ENCODE results near the gene SNTA1.
"Not testable (repeated sequence)": the region's sequence is repeated elsewhere in the genome, so short reads cannot be mapped to it uniquely, and the experiment has no call there.

The SNTA1 gene

GRCh38 chr20:33437141-33437911 lies 6.2 kb downstream of the SNTA1 start:
- DNase-seq (ENCODE audit: low read depth, low spot score), result no peak
- no peak overlapping the region for H3K4me3 ChIP-seq (ENCODE audit: low read length)

DNA sequence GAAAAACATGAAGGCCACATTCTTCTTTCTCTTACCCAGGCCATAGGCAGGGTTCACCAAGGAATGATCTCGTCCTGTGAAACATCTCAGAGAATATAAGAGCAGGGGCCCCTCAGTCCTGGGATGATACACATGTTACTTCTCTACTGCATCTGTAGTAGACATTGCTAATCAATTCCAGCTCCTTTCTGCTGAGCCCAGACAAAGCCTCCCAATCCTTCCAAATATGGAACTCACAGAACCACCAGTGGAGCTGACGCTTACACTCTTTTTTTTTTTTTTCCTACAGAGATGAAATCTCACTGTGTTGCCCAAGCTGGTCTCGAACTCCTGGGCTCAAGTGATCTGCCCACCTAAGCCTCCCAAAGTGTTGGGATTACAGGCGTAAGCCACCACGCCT lies 9.1 kb downstream of the SNTA1 start:
- no peak for DNase-seq (ENCODE audit: low read depth, low spot score)
- no peak overlapping the region for H3K4me3 ChIP-seq (ENCODE audit: low read length)

DNA sequence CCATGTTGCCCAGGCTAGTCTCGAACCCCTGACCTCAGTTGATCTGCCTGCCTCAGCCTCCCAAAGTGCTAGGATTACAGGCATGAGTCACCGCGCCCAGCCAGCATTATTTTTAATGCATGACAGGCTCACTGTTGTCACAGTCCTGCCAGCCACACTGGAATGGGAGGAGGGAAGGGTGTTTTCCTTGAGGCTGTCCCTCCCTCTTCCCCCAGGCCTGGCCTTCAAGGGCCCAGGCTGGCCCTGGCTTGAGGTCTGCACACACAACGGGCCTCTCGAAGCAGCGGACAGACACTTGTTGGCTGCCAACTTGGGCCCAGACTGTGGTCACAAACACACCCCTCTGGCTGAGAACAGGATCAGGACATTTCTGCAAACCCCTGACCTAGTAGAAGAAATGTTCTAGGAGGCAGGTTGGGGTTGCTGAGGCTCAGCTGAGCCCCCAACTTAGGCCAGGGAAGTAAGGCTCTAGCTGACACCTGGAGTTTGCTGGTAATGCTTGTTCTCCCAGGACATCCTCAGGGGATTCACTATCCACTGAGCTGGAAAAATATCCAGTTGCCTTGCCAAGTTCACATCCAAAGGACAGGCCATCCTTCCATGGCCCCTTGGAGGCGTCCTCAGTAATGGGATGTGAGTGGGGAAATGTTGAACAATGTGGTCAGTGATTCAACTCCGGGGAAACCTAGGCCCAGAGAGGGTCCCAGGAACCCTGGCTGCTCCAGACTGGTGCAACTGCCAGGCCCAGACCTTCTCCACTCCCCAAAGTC lies 9.9 kb downstream of the SNTA1 start:
- H3K4me3 ChIP-seq (ENCODE audit: low read length), result no peak overlapping the region
- no peak for DNase-seq (ENCODE audit: low read depth, low spot score)

DNA sequence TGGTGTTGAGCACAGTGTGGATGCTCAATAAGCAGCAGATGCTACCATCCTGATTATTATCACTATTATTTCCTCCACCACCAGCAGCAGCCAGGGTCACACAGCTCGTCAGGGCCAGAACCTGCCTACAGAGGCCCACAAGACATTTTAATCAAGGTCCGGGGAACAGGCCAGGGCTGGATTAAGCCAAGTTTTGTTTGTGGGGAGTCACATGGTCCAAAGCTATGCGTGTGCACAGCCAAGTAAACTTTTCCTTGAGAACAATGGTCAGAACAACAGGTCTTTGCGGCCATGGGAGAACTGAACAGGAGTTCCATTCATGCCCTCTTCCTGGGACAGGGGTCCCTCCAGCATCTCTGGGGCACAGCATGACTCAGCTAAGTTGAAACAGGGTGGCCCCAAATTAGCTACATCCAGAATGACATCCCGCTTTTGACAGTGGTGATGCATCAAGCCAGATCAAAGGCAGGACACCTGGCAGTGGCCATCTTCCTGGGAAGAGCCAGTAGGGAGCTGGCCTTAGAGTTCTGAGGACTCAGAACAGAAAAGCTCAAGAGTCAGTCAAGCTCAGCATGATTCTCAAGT lies 11.7 kb downstream of the SNTA1 start:
- no peak overlapping the region for H3K4me3 ChIP-seq (ENCODE audit: low read length)
- DNase-seq (ENCODE audit: low read depth, low spot score), result no peak

DNA sequence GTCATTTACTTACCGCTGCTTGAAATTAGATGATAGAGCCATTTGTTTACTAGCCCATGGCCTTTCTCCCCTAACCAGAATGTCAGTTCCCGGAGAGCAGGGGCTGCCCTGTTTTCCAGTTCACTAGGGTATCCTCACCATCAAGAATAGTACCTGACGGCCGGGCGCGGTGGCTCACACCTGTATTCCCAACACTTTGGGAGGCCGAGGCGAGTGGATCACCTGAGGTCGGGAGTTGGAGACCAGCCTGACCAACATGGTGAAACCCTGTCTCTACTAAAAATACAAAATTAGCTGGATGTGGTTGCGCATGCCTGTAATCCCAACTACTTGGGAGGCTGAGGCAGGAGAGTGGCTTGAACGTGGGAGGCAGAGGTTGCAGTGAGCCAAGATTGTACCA lies 19.7 kb downstream of the SNTA1 start:
- not testable (repeated sequence) for H3K4me3 ChIP-seq (ENCODE audit: low read length); DNase-seq (ENCODE audit: low read depth, low spot score)

- DNase-seq (ENCODE audit: low read depth, low spot score), result no peak
- H3K4me3 ChIP-seq (ENCODE audit: low read length), result no peak overlapping the region
These were observed 20.3 kb downstream of the SNTA1 start for GRCh38 chr20:33423141-33423834.

DNA sequence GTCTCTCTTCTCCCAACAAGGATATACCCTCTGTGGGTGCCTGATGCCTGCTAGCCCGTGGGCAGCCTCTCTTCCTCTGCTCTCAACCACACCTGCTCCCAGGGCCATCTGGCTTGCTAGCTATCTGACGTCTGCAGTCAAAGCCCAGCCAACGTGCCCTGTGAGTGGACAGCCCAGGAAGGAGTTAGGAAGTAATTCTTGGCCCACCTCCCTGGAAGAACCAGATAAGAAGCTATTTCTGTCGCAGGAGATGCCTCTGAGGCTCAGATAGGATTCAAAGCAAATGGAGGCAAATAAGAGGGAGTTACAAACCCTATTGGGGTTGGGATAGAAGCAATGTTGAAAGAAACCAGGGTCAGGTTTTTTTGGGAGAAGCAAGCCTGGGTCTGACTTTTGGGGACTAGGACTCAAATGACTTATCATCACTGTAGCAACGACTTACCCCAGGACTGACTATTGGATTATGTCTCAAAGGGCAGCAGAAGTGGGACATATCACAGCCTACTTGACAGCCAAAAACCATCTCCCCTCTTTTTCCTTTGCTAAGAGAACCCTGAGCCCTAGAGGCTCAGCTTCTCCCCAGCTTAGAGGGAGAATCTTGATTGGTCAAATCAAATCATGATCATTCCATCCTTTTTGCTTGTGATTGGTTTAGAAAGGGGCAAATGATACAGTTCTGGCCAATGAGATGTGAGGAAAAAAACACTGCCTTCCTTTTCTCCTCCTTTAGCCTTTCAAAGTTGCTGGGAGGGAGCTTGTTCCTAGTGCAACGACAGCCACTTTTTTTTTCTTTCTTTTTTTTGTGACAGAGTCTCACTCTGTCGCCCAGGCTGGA lies 24.2 kb downstream of the SNTA1 start:
- H3K4me3 ChIP-seq (ENCODE audit: low read length), result no peak overlapping the region
- DNase-seq (ENCODE audit: low read depth, low spot score), result no peak

DNA sequence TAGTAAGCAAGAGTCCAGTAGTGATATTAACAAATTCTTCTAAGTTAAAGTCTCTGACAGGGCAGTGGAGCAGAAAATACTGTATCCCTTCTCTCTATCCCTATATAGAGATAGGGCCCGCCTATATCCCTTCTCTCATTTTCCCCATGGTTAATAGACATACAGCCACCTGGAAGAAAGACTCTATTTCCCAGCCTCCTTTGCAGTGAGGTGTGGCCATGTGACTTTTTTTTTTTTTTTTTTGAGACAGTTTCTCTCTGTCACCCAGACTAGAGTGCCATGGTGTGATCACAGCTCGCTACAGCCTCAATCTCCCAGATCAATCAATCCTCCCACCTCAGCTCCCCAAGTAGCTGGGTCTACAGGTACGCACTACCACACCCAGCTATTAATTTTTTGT lies 25.5 kb downstream of the SNTA1 start:
- no peak for DNase-seq (ENCODE audit: low read depth, low spot score)
- H3K4me3 ChIP-seq (ENCODE audit: low read length), result no peak overlapping the region

DNA sequence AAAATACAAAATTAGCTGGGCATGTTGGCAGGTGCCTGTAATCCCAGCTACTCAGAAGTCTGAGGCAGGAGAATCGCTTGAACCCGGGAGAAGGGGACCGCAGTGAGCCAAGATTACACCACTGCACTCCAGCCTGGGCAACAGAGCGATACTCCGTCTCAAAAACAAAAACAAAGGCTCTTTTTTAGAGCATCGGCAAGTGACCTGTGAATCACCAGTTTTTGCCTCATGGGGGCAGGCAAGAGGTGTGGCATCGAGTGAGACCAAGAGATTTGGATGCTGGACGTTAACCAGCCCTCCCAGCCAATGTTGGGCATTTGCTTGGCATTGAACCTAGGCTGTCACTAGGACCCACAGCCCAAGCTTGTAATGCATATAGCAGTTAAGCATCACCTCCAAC lies 27.6 kb downstream of the SNTA1 start:
- DNase-seq (ENCODE audit: low read depth, low spot score), result no peak
- H3K4me3 ChIP-seq (ENCODE audit: low read length), result no peak overlapping the region

- no peak overlapping the region for H3K4me3 ChIP-seq (ENCODE audit: low read length)
- no peak for DNase-seq (ENCODE audit: low read depth, low spot score)
These were observed 31.1 kb downstream of the SNTA1 start for GRCh38 chr20:33412484-33412838.

GRCh38 chr20:33411711-33412483 lies 31.7 kb downstream of the SNTA1 start:
- DNase-seq (ENCODE audit: low read depth, low spot score), result no peak
- H3K4me3 ChIP-seq (ENCODE audit: low read length), result no peak overlapping the region

DNA sequence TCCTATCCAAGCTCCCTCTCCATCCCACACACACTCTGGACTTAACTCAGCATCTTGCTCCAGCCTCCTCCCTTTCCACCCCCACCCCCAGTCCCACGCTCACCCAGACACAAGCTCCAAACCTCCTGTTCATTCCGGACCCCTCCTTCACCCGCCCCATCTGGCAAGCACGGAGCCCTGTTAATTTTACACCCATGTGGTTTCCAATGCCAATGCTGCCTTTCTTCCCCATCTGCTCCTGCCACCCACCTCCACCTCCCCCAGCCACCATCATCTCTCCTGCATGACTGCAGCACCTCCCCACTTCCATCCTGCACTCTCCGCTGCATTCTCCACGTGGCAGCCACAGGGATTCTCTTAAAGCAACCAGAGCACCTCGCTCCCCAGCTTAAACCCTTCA lies 32.3 kb downstream of the SNTA1 start:
- no peak for DNase-seq (ENCODE audit: low read depth, low spot score)
- no peak overlapping the region for H3K4me3 ChIP-seq (ENCODE audit: low read length)

- no peak for DNase-seq (ENCODE audit: low read depth, low spot score)
- no peak overlapping the region for H3K4me3 ChIP-seq (ENCODE audit: low read length)
These were observed 33.4 kb downstream of the SNTA1 start for GRCh38 chr20:33410081-33410742.

- no peak for DNase-seq (ENCODE audit: low read depth, low spot score)
- no peak overlapping the region for H3K4me3 ChIP-seq (ENCODE audit: low read length)
These were observed 34.6 kb downstream of the SNTA1 start for GRCh38 chr20:33408716-33409654.

- H3K4me3 ChIP-seq (ENCODE audit: low read length), result no peak overlapping the region
- no peak for DNase-seq (ENCODE audit: low read depth, low spot score)
These were observed 35.2 kb downstream of the SNTA1 start for GRCh38 chr20:33408313-33408712.

DNA sequence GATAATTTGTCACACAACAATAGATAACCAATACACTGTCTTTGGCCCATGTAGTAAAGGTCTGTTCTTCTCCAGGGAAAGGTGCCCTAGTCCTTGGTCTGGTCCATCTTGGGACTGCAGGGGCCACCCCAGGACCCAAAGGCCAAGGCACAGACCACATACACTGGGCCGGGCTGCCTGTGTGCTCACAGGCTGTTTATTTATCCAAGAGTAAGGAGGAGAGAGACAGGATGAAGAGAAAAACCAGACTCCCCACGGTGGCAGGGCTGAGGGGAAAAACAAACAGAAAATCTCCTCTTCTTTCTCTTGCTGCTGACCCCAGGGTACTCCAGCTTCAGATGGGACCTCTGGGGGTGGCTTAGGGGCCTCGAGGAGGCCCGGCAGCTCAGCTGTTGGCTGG lies 35.8 kb downstream of the SNTA1 start:
- no peak overlapping the region for H3K4me3 ChIP-seq (ENCODE audit: low read length)
- DNase-seq (ENCODE audit: low read depth, low spot score), result no peak

GRCh38 chr20:33407251-33407650 lies 36.3 kb downstream of the SNTA1 start:
- no peak overlapping the region for H3K4me3 ChIP-seq (ENCODE audit: low read length)
- DNase-seq (ENCODE audit: low read depth, low spot score), result no peak
